GM18951 (cell line): ENCODE data around the gene LRRK1.
A peak's percentile ranks its signal among the peaks of the same experiment; 100 is the strongest.

Source experiments
- POLR2A ChIP-seq: IDR thresholded peaks from 4 replicates; pipeline ENCODE4 v1.6.1; 2011; ENCODE audit warnings: mild to moderate bottlenecking; ENCODE audit not compliant: insufficient read length, insufficient read depth; ENCODE audit errors: extremely low read depth
- in situ Hi-C: fragments of 300-500 bp; cut with MboI; formaldehyde crosslinking; loops from one replicate; pipeline ENCODE4 v1.12.0; 2022; ENCODE audit warnings: low sequenced_read_pairs, mixed read lengths, inconsistent platforms; ENCODE audit not compliant: unreplicated experiment

The LRRK1 gene

DNA sequence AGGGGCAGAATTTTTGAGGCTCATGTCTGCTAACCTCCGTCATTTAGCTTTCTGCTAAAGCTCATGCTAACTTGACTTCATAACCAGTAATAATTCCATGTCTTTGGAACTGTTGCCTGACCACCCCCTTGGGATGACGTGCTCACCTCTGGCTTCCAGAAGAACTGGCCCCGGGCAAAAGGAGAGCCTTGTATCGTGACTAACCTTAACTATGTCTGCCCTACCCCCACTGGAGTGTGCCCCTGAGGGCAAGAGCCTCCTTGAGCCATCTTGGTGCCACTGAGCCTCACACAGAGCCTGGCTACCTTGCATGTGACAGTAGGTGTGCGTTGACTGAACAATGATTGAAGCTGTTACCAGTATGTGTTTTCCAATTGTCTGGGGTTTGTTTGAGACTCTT, 4.7 kb downstream of the LRRK1 start:
- no peak for TF ChIP-seq POLR2A
- in situ Hi-C loops: loop anchor here (25.0 kb wide), 1 partner anchor 338 kb away; the partner anchor contains the start of gene CHSY1

GRCh38 chr15:100924436-100924835, 5.3 kb downstream of the LRRK1 start:
- in situ Hi-C loops: loop anchor here (25.0 kb wide), 1 partner anchor 338 kb away; the partner anchor contains the start of gene CHSY1
- TF ChIP-seq POLR2A: peak; percentile 12

DNA sequence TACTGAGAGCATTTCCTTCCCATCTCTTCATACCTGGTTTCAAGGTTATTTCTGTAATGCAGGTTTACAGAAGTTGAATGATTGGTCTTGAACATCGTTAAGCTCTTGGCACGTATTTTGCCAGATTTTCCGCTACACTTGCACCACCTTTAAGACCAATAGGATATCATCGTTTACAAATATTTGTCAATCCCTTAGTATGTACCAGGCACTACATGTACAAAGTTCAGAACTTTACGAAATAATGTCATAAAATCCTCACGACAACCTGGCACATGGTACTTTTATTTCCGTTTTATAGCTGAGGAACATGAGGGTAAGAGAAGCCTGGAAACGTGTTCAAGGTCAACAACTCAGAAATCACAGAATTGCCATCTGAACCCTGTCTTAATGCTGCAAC, 6.3 kb downstream of the LRRK1 start:
- in situ Hi-C loops: no loop called here
- TF ChIP-seq POLR2A: no peak

DNA sequence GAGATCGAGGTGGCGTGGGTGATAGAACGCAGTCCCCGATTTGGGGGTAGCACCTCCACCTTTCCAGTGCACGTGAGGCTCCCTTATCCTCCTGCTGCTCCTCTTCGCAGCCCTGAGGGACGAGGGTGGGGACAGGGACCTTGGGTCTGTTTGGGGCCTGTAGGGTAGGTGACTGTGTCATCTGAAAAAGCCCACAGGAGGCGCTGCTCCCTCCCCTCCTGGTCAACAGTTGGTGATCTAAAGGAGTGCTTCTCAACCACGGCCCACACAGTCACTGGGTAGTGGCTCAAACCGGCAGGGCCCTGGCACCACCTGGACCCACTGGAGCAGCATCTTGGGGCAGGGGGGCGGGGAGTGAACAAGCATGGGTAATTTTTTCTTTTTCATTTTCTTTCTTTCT, 7.1 kb downstream of the LRRK1 start:
- no peak for TF ChIP-seq POLR2A
- in situ Hi-C loops: no loop called here

DNA sequence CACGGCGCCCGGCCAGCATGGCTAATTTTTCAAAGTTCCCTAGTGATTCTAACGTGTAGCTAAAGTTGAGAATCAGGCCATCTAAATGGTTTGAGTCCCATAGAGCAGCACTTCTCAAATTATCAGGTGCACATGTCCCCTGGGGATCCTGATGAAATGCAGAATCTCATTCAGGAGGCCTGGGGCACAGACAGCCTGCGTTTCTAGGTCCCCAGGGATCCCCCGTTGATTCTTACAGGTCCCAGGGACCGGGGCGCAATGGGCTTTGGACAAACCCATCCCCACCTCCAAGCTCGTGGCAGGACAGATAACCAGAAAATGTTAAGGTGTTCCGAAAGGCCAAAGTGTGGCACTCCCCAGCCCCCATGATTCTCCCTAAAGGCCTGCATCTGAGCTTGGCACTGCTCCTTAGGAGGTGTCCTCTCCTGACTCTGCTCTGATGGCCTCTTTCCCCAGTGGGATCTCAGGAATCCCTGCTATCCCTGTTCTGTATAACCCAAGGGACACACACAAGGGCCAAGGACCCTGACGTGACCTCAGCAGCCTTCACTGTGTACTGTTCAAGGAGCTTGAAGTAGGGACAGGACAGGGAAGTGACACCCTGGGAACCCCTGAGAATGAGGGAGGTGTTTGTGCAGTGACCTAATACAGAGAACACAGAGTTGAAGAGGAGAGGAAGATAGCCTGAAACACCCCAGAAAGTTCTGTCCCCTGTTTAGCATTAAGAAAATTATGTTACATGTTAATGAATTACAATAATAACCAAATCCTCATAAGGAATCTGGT, 8.0 kb downstream of the LRRK1 start:
- no peak for TF ChIP-seq POLR2A
- in situ Hi-C loops: no loop called here

DNA sequence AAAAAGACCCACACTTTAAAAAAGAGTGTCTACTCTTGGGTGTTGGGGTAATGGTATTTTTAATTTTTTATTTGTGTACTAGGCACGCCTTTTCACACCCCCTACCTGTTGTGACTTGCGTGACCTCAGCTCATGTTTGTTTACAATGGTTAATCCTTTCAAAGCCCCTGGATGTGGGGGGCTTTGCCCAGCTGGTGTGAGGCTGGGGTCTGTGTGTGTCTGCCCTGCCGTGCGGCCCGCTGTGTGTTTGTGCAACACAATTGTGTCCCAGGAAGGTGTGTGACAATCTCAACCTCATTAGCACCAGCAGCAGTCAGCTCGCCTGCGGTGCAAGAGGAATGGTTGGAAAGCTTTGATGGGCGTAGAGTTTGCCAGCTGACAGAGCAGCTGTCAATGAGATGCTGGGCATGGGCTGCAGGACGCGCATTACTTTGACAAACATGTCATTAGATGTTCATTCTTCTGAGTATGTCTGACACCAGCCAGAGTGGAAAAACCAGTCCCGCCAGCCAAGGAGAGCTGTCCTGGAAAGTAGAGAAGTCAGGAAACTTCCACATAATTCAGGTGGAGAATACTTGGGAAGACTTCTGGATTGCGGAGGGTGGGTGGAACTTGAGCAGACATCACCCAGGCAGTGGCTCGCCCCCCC, 9.6 kb downstream of the LRRK1 start:
- in situ Hi-C loops: no loop called here
- no peak for TF ChIP-seq POLR2A

- peak; percentile 32 for TF ChIP-seq POLR2A
- in situ Hi-C loops: no loop called here
Observed at GRCh38 chr15:100929641-100930042, 10.5 kb downstream of the LRRK1 start.

- TF ChIP-seq POLR2A: no peak
- in situ Hi-C loops: no loop called here
Observed at GRCh38 chr15:100930306-100930848, 11.2 kb downstream of the LRRK1 start.

GRCh38 chr15:100931143-100931890, 12.2 kb downstream of the LRRK1 start:
- TF ChIP-seq POLR2A: peak; percentile 52
- in situ Hi-C loops: no loop called here

- no peak for TF ChIP-seq POLR2A
- in situ Hi-C loops: no loop called here
Observed at GRCh38 chr15:100932676-100933348, 13.7 kb downstream of the LRRK1 start.

DNA sequence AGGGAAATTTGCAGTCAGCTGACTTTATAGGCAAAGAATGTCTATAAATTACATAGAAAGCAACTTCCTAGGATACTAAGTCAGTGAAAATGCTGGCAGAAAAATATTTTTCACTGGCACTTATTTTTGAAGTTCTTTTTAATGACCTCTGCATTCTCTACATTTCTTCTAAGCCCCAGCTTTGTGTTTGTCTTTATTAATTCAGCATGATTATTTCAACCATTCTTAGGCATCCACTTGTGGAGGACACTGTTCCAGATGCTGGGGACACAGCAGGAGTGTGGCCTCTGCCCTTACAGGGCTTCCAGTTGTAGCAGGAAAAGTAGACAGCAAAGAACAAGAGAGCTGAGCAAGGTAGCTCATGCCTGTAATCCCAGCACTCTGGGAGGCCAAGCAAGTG, 15.0 kb downstream of the LRRK1 start:
- in situ Hi-C loops: no loop called here
- TF ChIP-seq POLR2A: no peak

DNA sequence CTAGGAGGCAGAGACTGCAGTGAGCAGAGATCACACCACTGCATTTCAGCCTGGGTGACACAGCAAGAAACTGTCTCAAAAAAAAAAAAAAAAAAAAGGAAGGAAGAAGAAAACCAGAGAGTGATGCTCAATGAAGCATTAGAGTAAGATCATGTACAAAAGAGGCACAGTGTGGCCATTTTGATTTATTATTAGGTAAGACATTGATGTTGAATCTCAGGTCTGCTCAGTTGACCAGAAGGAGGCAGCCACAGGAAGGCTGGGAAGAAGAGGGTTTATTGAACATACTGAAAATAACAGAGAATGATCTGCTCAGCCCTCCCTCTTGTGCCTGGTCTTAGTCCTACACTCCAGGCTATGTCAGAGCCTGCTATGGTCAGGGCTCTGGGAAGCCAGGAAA, 15.6 kb downstream of the LRRK1 start:
- no peak for TF ChIP-seq POLR2A
- in situ Hi-C loops: no loop called here

- TF ChIP-seq POLR2A: no peak
- in situ Hi-C loops: no loop called here
Observed at GRCh38 chr15:100937171-100937570, 18.0 kb downstream of the LRRK1 start.
